GM10847 (cell line): ENCODE measurements around the gene TAP1.

Source experiments
- POLR2A ChIP-seq: IDR thresholded peaks from 2 replicates; pipeline ENCODE4 v1.6.1; 2011; ENCODE audit not compliant: insufficient read length; ENCODE audit errors: extremely low read depth

TAP1 gene

DNA sequence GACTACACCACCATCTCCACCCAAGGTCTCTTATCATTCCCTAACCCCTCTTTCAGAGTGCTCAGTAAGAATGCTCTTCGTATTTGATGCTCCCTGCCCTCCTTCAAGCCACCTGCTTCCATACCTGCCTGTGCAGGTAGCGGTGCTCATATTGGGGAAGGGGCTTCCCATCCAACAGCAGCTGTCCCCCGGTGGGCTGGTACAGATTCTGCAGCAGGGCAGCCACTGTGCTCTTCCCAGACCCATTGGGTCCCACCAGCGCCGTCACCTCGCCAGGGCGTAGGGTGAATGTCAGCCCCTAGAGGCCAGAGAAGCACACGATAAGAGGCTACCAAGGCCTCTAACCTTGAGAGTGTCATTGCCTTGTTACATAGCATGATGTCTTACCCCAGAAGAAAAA lies 5.7 kb downstream of the TAP1 start:
- TF ChIP-seq POLR2A: no peak

DNA sequence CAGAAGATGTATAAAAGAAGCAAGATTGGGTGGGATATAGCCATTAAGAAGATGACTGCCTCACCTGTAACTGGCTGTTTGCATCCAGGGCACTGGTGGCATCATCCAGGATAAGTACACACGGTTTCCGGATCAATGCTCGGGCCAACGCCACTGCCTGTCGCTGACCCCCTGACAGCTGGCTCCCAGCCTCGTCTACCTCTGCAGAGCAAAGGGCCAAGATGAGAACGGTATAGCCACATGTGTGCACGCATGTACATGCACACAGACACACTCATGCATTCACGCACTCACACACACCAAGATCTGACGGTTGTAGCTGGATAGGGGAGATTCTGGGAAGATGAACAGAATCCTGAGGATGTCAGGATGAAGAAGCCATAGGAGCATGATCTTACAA lies 6.5 kb downstream of the TAP1 start:
- no peak for TF ChIP-seq POLR2A

DNA sequence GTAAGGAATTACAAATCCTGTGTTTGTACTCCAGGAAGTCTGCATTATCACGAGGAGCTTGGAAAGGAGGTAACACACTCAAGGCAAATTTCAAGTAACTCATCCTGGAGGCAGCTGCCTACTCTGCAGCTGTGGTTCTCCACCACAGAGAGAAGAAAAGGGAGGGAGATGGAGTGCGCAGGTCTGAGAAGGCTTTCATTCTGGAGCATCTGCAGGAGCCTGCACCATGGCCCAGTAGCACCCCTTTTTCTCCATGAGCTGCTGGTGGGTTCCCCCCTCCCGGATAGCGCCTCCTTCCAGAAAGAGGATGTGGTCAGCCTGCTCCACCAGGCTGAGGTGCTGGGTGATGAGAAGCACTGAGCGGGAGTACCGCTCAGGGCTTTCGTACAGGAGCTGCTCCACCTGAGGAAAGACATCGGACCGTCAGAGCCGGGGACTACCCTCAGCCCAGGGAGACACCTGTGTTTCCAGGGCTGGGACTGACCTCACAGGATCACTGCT lies 8.1 kb downstream of the TAP1 start:
- peak; percentile 35 for TF ChIP-seq POLR2A

DNA sequence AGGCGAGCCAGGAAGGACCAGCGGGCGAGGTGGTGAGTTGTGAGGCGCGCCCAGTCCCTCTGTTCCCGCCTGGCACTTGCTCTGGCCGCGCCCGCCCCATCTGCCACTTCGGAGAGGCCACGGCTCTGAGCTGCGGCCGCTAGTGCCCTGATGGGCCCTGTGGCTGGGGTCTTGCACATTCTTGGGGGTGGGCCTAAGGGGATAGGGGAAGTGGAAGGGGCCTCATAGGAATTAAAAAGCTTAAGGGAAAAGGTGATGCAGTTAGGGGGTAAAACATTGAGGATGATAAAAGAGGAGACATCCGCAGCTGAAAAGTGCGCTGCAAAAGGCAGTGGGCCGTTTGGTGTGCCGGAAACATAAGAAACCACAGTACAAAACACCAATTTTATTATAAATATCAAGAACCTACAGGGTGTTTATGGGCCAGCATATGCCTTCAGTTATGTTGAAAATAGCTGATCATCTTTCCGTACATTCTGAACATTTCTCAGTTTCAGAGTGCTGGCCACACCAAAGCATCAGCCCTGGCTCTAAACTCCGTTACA lies 8.6 kb downstream of the TAP1 start:
- peak; percentile 91 for TF ChIP-seq POLR2A

GRCh38 chr6:32843979-32844838 lies 9.3 kb downstream of the TAP1 start, which contains the start of gene PSMB8:
Gene PSMB8, minus strand, starts transcription at chr6:32844047. Its CDS starts 51 bp downstream, at chr6:32843996.
- TF ChIP-seq POLR2A: peak; percentile 7

- TF ChIP-seq POLR2A: peak; percentile 82
These were observed 10.0 kb downstream of the TAP1 start for GRCh38 chr6:32843331-32843978.

GRCh38 chr6:32842690-32843089 lies 10.8 kb downstream of the TAP1 start:
- TF ChIP-seq POLR2A: no peak

DNA sequence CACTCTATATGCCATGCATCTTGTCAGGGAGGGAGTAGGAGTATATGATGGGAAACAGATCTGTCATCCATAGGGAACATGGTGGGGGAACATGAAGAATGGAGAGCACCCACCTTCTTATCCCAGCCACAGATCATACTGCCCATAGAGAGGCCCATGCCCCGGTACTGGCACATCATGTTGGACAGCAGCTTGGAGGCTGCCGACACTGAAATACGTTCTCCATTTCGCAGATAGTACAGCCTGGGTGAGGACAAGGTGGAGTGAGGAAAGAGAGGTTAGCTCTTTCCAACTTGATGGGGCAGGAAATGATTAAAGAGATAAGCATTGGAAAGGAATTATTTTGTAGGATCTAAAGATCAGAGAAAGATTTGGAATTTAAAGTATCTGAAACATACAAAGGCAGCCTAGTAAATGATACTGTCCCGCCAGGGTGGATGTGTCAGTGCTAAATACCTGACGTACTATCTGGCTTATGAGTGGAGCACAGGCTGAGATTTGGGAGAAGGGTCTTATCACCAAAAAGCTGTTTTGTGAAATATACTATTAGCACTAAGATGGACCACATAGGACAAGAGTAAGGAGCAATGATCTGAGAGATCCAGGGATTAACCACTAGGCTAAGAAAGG lies 11.4 kb downstream of the TAP1 start:
- TF ChIP-seq POLR2A: no peak

- TF ChIP-seq POLR2A: peak; percentile 16
These were observed 12.8 kb downstream of the TAP1 start for GRCh38 chr6:32840604-32841246.

GRCh38 chr6:32839356-32839755 lies 14.1 kb downstream of the TAP1 start:
- TF ChIP-seq POLR2A: no peak

DNA sequence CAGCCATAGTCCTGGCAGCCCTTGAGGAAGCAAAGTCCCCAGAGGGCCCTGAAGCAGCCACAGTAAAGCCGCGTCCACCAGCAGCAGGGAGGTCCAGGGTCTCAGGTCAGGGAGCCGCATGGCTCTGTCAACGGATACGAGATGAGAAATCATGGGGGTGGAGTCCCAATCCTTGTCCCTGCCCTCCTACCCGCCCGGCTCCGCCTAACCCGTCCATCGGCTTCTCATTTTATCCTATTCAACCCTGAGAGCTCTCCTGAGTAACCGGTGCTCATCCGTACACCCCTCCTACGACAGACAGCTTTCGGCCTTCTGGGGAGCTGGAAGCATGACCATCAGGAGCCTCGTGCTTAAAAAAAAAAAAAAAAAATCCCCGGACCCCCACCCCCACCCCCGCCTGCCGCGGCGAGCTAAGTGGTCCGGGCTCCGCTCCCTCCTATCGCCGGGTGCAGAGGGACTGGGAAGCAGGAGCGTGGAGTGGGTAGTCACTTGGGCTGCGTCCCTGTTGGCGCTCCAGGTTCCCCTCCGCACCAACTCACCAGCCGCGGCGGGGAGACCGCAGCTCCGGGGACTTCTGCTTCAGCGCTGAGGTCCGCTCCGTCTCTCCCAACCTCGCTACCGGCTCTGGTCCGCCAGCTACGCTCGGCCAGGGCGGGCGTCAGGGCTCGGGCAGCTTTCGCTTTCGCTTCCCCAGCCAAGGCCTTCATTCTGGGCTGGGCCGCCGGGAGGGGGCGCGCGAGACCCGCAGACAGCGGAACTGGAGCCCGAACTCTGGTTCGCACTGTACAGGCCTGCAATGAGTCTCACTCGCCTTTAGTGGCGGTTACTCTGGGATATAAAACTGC lies 15.2 kb downstream of the TAP1 start, which contains the start of gene TAP2:
TSS of gene TAP2 (minus strand) at position 626 of the 845 bp plus-strand sequence. CDS start at position 120, 506 bp downstream.
- peak; percentile 67 for TF ChIP-seq POLR2A

GRCh38 chr6:32837651-32838113 lies 15.8 kb downstream of the TAP1 start:
- no peak for TF ChIP-seq POLR2A

- TF ChIP-seq POLR2A: no peak
These were observed 16.6 kb downstream of the TAP1 start for GRCh38 chr6:32836873-32837272.
